ENCODE results near the gene SLC9A9. TPM values are rescaled to one million over a fixed set of nuclear protein-coding genes. Genes with fewer than 3 reads are reported as not detected.
A peak's percentile ranks its signal among the peaks of the same experiment; 100 is the strongest.

The SLC9A9 gene
- total RNA-seq, 1 experiment from 2014 or later, result 2.2 TPM

DNA sequence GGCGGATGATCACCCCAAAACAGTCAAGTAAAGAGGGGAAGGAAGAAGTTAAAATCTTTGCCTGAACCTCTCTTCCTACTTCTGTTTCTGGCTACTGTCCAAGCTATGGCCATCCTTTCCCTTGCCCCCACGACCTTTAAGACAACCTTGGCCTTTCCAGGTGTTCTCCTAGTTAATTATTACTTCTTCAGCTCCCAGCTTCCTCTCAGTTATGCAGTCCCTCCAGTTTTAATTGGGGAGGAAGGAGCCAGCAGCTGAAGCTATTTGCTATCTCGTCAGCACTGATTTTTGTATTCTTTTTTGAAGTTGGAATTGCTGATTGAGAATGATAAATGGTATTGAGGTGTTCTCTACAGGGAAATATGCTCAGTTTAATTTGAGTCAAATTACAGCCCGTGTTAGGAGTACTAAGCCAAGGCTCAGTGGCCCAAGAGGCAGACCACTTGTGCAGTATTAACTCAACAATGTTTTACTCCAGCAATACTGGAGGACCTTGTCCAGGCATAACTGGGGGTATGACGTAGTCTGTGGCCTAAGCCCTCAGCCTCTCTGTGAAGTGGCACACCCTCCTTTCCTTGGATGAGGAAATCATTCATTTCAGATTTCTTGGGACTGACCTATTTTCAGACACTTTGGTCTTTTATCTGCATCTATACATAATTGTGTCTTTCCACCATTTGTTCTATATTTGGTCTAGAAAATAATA lies 336.9 kb downstream of the SLC9A9 start:
- DNase-seq, result no peak
- H3K36me3 ChIP-seq (ENCODE audit: insufficient read depth, low read length), result no peaks in the 10 kb centered on the region
- no peaks in the 10 kb centered on the region for H3K9me2 ChIP-seq (replicated peaks; ENCODE audit: insufficient read depth, low read length)
- no peak overlapping the region for H3K27ac ChIP-seq (ENCODE audit: low read length)
- no peak overlapping the region for H3K4me3 ChIP-seq (ENCODE audit: low read length)
- H2AFZ ChIP-seq (ENCODE audit: low read length), result peak overlapping the region; percentile 74; the same call in 1 of the 2 replicates
- no peak overlapping the region for H3K4me2 ChIP-seq (ENCODE audit: low read depth, low read length, poor library complexity, severe bottlenecking)
- no peaks in the 10 kb centered on the region for H3K4me1 ChIP-seq (ENCODE audit: low read length)
- H3K79me2 ChIP-seq (ENCODE audit: low read length), result no peaks in the 10 kb centered on the region
- H3K9me3 ChIP-seq (ENCODE audit: low read length), result no peaks in the 10 kb centered on the region
- no peaks in the 10 kb centered on the region for H4K20me1 ChIP-seq (ENCODE audit: insufficient read depth, low read depth, low read length)
- H3K27me3 ChIP-seq (ENCODE audit: low read length), result no peaks in the 10 kb centered on the region
- no peak overlapping the region for H3K9ac ChIP-seq (ENCODE audit: low read length)

DNA sequence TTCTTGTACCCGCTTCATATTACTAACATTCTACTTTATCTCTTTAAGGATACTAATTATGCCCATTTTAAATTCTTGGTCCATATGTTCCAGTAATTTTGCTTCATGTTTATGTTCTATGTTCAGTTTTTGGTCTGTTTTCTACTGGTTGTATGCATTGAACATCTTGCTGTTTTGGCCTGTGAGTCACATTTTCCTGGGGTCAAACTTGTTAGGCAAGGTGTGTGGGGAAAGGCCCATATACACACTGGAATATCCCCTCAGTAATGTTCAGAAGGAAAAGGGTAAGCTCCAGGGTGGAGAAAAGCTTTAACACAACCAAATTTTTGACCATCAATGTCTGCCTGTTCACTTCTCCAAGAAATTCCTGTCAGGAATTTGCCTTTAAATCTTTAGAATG lies 337.7 kb downstream of the SLC9A9 start:
- Histone ChIP-seq H3K4me2 (ENCODE audit: low read depth, low read length, poor library complexity, severe bottlenecking) (no peak overlapping the region), H3K9me3 (ENCODE audit: low read length) (no peaks in the 10 kb centered on the region), H2AFZ (ENCODE audit: low read length) (peak overlapping the region; percentile 74; the same call in 1 of the 2 replicates), H3K79me2 (ENCODE audit: low read length) (no peaks in the 10 kb centered on the region), H3K4me1 (ENCODE audit: low read length) (no peaks in the 10 kb centered on the region), H3K9me2 (replicated peaks; ENCODE audit: insufficient read depth, low read length) (no peaks in the 10 kb centered on the region), H3K27me3 (ENCODE audit: low read length) (no peaks in the 10 kb centered on the region), H3K36me3 (ENCODE audit: insufficient read depth, low read length) (no peaks in the 10 kb centered on the region), H3K4me3 (ENCODE audit: low read length) (no peak overlapping the region), H3K9ac (ENCODE audit: low read length) (no peak overlapping the region), H3K27ac (ENCODE audit: low read length) (no peak overlapping the region), H4K20me1 (ENCODE audit: insufficient read depth, low read depth, low read length) (no peaks in the 10 kb centered on the region)
- DNase-seq, result no peak

GRCh38 chr3:143507735-143508580 lies 340.3 kb downstream of the SLC9A9 start:
- H3K9me3 ChIP-seq (ENCODE audit: low read length), result no peaks in the 10 kb centered on the region
- H3K36me3 ChIP-seq (ENCODE audit: insufficient read depth, low read length), result no peaks in the 10 kb centered on the region
- H2AFZ ChIP-seq (ENCODE audit: low read length), result peak overlapping the region; percentile 52; the same call in 1 of the 2 replicates
- no peaks in the 10 kb centered on the region for H3K4me1 ChIP-seq (ENCODE audit: low read length)
- no peak overlapping the region for H3K4me3 ChIP-seq (ENCODE audit: low read length)
- no peaks in the 10 kb centered on the region for H3K27me3 ChIP-seq (ENCODE audit: low read length)
- no peak overlapping the region for H3K27ac ChIP-seq (ENCODE audit: low read length)
- H3K79me2 ChIP-seq (ENCODE audit: low read length), result no peaks in the 10 kb centered on the region
- H4K20me1 ChIP-seq (ENCODE audit: insufficient read depth, low read depth, low read length), result no peaks in the 10 kb centered on the region
- H3K9me2 ChIP-seq (replicated peaks; ENCODE audit: insufficient read depth, low read length), result no peaks in the 10 kb centered on the region
- H3K4me2 ChIP-seq (ENCODE audit: low read depth, low read length, poor library complexity, severe bottlenecking), result no peak overlapping the region
- H3K9ac ChIP-seq (ENCODE audit: low read length), result no peak overlapping the region
- no peak for DNase-seq

GRCh38 chr3:143506190-143506589 lies 342.1 kb downstream of the SLC9A9 start:
- Histone ChIP-seq H3K9me3 (ENCODE audit: low read length) (no peaks in the 10 kb centered on the region), H2AFZ (ENCODE audit: low read length) (no peak overlapping the region), H3K4me2 (ENCODE audit: low read depth, low read length, poor library complexity, severe bottlenecking) (no peak overlapping the region), H3K79me2 (ENCODE audit: low read length) (no peaks in the 10 kb centered on the region), H3K9me2 (replicated peaks; ENCODE audit: insufficient read depth, low read length) (no peaks in the 10 kb centered on the region), H4K20me1 (ENCODE audit: insufficient read depth, low read depth, low read length) (no peaks in the 10 kb centered on the region), H3K9ac (ENCODE audit: low read length) (no peak overlapping the region), H3K27ac (ENCODE audit: low read length) (no peak overlapping the region), H3K4me1 (ENCODE audit: low read length) (no peaks in the 10 kb centered on the region), H3K4me3 (ENCODE audit: low read length) (no peak overlapping the region), H3K36me3 (ENCODE audit: insufficient read depth, low read length) (no peaks in the 10 kb centered on the region), H3K27me3 (ENCODE audit: low read length) (no peaks in the 10 kb centered on the region)
- DNase-seq, result no peak

DNA sequence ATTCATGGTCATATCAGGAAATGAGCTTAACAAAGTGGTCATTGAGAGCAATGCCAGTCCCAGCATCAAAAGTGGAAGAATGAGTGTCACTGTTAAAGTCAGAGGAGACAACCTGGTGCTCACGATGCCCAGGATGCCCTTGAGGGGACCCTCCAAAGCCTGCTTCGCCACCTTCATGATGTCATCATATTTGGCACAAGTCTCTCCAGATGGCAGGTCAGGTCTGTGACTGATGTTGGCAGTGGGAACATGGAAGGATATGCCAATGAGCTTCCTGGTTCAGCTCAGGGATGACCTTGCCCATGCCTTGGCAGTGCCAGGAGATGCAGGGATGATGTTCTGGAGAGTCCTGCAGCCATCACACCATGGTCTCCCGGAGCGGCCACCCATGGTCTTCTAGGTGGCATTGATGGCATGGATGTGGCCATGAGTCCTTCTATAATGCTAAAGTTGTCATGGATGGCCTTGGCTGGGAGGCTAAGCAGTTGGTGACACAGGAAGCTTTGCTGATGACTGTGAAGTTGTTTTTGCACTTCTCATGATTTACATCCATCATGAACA lies 344.9 kb downstream of the SLC9A9 start:
- Histone ChIP-seq H3K4me1 (ENCODE audit: low read length) (no peaks in the 10 kb centered on the region), H3K27ac (ENCODE audit: low read length) (no peak overlapping the region), H3K4me2 (ENCODE audit: low read depth, low read length, poor library complexity, severe bottlenecking) (no peak overlapping the region), H2AFZ (ENCODE audit: low read length) (no peak overlapping the region), H3K9me3 (ENCODE audit: low read length) (no peaks in the 10 kb centered on the region), H3K9ac (ENCODE audit: low read length) (no peak overlapping the region), H3K9me2 (replicated peaks; ENCODE audit: insufficient read depth, low read length) (no peaks in the 10 kb centered on the region), H3K27me3 (ENCODE audit: low read length) (no peaks in the 10 kb centered on the region), H4K20me1 (ENCODE audit: insufficient read depth, low read depth, low read length) (no peaks in the 10 kb centered on the region), H3K4me3 (ENCODE audit: low read length) (no peak overlapping the region), H3K79me2 (ENCODE audit: low read length) (no peaks in the 10 kb centered on the region), H3K36me3 (ENCODE audit: insufficient read depth, low read length) (no peaks in the 10 kb centered on the region)
- DNase-seq, result no peak

DNA sequence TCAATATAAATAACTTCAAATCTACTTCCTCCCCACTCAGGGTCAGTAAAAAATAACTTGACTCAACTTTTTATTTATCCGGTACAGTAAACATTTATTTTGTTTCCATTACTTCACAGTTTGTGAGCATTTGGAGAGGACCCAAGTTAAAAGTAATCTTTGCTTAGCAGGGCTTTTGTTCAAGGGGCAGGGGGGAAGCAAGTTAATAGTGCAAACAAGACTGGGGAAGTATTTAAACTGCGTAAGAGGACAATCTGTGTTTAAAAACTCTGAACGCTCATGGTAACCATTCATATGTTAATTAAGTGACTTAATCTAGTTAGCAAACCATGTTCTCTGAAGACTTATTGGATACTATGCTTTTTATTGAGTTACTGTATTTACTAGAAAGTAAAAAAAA lies 346.2 kb downstream of the SLC9A9 start:
- no peak overlapping the region for H3K27ac ChIP-seq (ENCODE audit: low read length)
- no peaks in the 10 kb centered on the region for H3K9me2 ChIP-seq (replicated peaks; ENCODE audit: insufficient read depth, low read length)
- no peaks in the 10 kb centered on the region for H3K36me3 ChIP-seq (ENCODE audit: insufficient read depth, low read length)
- H3K9ac ChIP-seq (ENCODE audit: low read length), result no peak overlapping the region
- H3K9me3 ChIP-seq (ENCODE audit: low read length), result no peaks in the 10 kb centered on the region
- no peaks in the 10 kb centered on the region for H4K20me1 ChIP-seq (ENCODE audit: insufficient read depth, low read depth, low read length)
- no peak overlapping the region for H2AFZ ChIP-seq (ENCODE audit: low read length)
- no peak overlapping the region for H3K4me3 ChIP-seq (ENCODE audit: low read length)
- no peak overlapping the region for H3K4me2 ChIP-seq (ENCODE audit: low read depth, low read length, poor library complexity, severe bottlenecking)
- DNase-seq, result no peak
- H3K4me1 ChIP-seq (ENCODE audit: low read length), result no peaks in the 10 kb centered on the region
- H3K79me2 ChIP-seq (ENCODE audit: low read length), result no peaks in the 10 kb centered on the region
- H3K27me3 ChIP-seq (ENCODE audit: low read length), result no peaks in the 10 kb centered on the region

GRCh38 chr3:143497382-143497781 lies 350.9 kb downstream of the SLC9A9 start:
- H3K4me2 ChIP-seq (ENCODE audit: low read depth, low read length, poor library complexity, severe bottlenecking), result no peak overlapping the region
- H4K20me1 ChIP-seq (ENCODE audit: insufficient read depth, low read depth, low read length), result no peaks in the 10 kb centered on the region
- no peaks in the 10 kb centered on the region for H3K9me3 ChIP-seq (ENCODE audit: low read length)
- H3K27me3 ChIP-seq (ENCODE audit: low read length), result no peaks in the 10 kb centered on the region
- H3K4me1 ChIP-seq (ENCODE audit: low read length), result no peaks in the 10 kb centered on the region
- no peak overlapping the region for H3K4me3 ChIP-seq (ENCODE audit: low read length)
- peak overlapping the region; percentile 75 for H2AFZ ChIP-seq (ENCODE audit: low read length)
- H3K9me2 ChIP-seq (replicated peaks; ENCODE audit: insufficient read depth, low read length), result no peaks in the 10 kb centered on the region
- no peak overlapping the region for H3K9ac ChIP-seq (ENCODE audit: low read length)
- no peaks in the 10 kb centered on the region for H3K36me3 ChIP-seq (ENCODE audit: insufficient read depth, low read length)
- no peak for DNase-seq
- no peaks in the 10 kb centered on the region for H3K79me2 ChIP-seq (ENCODE audit: low read length)
- no peak overlapping the region for H3K27ac ChIP-seq (ENCODE audit: low read length)

DNA sequence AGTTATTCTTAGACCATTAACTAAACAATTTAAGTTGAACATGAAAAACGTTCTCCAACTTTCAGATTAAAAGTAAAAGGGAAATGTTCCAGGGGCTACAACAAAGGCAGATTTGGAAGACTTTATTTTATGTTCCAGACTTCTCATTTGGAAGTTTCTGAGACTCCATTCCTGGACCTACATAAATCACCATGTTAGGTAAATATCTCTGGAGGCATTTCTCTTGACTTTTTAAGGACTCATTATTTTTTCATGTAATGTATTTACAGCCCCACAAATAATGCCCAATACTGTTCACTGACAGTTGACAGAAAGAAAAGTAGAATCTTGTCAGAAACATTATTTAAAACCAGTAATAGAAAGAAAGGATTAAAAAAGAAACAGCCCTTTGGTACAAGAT lies 352.1 kb downstream of the SLC9A9 start:
- no peak overlapping the region for H3K4me3 ChIP-seq (ENCODE audit: low read length)
- no peaks in the 10 kb centered on the region for H3K27me3 ChIP-seq (ENCODE audit: low read length)

More for the DNA sequence above, 352.1 kb downstream of the SLC9A9 start:
- Histone ChIP-seq H3K79me2 (ENCODE audit: low read length) (no peaks in the 10 kb centered on the region), H3K9me3 (ENCODE audit: low read length) (no peaks in the 10 kb centered on the region), H3K9ac (ENCODE audit: low read length) (no peak overlapping the region), H2AFZ (ENCODE audit: low read length) (no peak overlapping the region), H3K27ac (ENCODE audit: low read length) (no peak overlapping the region), H3K4me2 (ENCODE audit: low read depth, low read length, poor library complexity, severe bottlenecking) (no peak overlapping the region), H3K4me1 (ENCODE audit: low read length) (no peaks in the 10 kb centered on the region), H3K36me3 (ENCODE audit: insufficient read depth, low read length) (no peaks in the 10 kb centered on the region), H3K9me2 (replicated peaks; ENCODE audit: insufficient read depth, low read length) (no peaks in the 10 kb centered on the region), H4K20me1 (ENCODE audit: insufficient read depth, low read depth, low read length) (no peaks in the 10 kb centered on the region)
- no peak for DNase-seq
